DOHH2 (cell line): ENCODE results near the gene PROK2.

ENCODE experiments used
- H3F3A ChIP-seq: fragments of 200-600 bp; sonication (generic), shearing (Covaris generic); 2 replicates; pipeline ENCODE4 v1.6.0; 2016; ENCODE audit warnings: antibody characterized with exemption, mild to moderate bottlenecking; ENCODE audit not compliant: control insufficient read depth, insufficient read depth
- H3K27ac ChIP-seq: fragments of 200-600 bp; sonication (generic); 2 replicates; pipeline ENCODE4 v1.5.1; 2014; ENCODE audit warnings: low read depth, mild to moderate bottlenecking, low read length, moderate library complexity
- H3K27me3 ChIP-seq: fragments of 200-600 bp; sonication (generic); 2 replicates; pipeline ENCODE4 v1.6.1; 2014; ENCODE audit warnings: mild to moderate bottlenecking, low read length, mixed read lengths; ENCODE audit not compliant: control insufficient read depth
- H3K36me3 ChIP-seq: fragments of 200-600 bp; sonication (generic); 2 replicates; pipeline ENCODE4 v1.6.1; 2014; ENCODE audit warnings: mild to moderate bottlenecking, low read length, moderate library complexity, mixed read lengths; ENCODE audit not compliant: control insufficient read depth
- H3K4me1 ChIP-seq: fragments of 200-600 bp; sonication (generic); 2 replicates; pipeline ENCODE4 v1.6.1; 2014; ENCODE audit warnings: mild to moderate bottlenecking, low read length, mixed read lengths; ENCODE audit not compliant: control insufficient read depth
- H3K4me2 ChIP-seq: fragments of 200-600 bp; sonication (generic); 2 replicates; pipeline ENCODE4 v1.6.0; 2014; ENCODE audit warnings: mild to moderate bottlenecking, low read length, moderate library complexity
- H3K4me3 ChIP-seq: fragments of 200-600 bp; sonication (generic); 2 replicates; pipeline ENCODE4 v1.5.1; 2014; ENCODE audit warnings: mild to moderate bottlenecking, low read length, mixed read lengths
- H3K79me2 ChIP-seq: fragments of 200-600 bp; sonication (generic); 2 replicates; pipeline ENCODE4 v1.6.1; 2014; ENCODE audit warnings: mild to moderate bottlenecking, low read length, mixed read lengths; ENCODE audit not compliant: control insufficient read depth
- H3K9me2 ChIP-seq: fragments of 200-600 bp; sonication (generic); replicated peaks from 2 replicates; pipeline ENCODE4 v1.6.1; 2014; ENCODE audit warnings: mild to moderate bottlenecking, low read length, mixed read lengths; ENCODE audit not compliant: control insufficient read depth
- H3K9me3 ChIP-seq: fragments of 200-600 bp; sonication (generic); 2 replicates; pipeline ENCODE4 v1.6.1; 2014; ENCODE audit warnings: antibody characterized with exemption, low read length, mixed read lengths; ENCODE audit not compliant: control insufficient read depth, insufficient read depth
- H4K20me1 ChIP-seq: fragments of 200-600 bp; sonication (generic); 2 replicates; pipeline ENCODE4 v1.6.0; 2014; ENCODE audit warnings: low read depth, mild to moderate bottlenecking, antibody characterized with exemption, low read length, moderate library complexity; ENCODE audit not compliant: control insufficient read depth, insufficient read depth
- EZH2phosphoT487 ChIP-seq: fragments of 200-600 bp; sonication (generic); IDR thresholded peaks from 2 replicates; pipeline ENCODE4 v1.6.1; 2017; ENCODE audit warnings: borderline replicate concordance, mild to moderate bottlenecking, antibody characterized with exemption, low read length, moderate library complexity, mixed read lengths
- TF ChIP-seq, protein P1 (sequence below): fragments of 200-600 bp; sonication (generic); IDR thresholded peaks from one replicate; pipeline ENCODE4 v1.5.1; 2014; ENCODE audit warnings: antibody characterized with exemption, mild to moderate bottlenecking, low read depth, low read length; ENCODE audit not compliant: poor library complexity, severe bottlenecking

The PROK2 gene

DNA sequence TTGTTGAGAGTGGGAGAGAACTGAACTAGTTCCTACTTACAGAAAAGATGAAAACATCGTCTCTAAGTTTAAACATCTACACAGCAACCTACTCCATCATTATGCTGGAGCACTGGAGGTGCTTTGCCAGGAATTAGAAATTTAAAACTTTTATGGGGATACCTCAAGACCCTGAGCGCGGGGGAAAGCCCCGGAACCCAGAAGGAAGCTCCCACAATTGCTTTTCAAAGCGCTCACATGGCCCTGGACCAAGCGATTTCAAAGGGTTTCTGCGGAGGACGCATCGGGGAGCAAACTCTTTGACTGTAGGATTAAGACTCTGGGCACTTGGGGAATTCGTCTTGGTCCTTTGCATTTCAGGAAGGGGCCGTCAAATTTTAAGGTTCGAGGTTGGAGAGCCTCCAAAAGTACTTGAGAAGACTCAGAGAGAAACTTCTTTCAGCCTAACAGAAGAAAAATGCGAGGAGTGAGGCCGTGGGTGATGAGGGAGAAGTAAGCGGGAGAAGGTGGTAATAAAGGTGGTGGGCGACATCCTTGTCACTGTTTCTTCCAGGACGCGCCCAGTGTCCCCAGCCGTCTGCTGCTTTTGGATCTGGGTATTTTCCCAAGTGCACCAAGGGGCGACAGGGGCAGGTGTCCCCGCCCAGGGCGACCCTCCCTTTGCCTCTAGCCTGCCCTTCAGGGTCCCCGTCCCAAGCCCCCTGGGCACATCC is 591 bp downstream of the PROK2 start:
- Histone ChIP-seq H3K9me3 (no peaks in the 10 kb centered on the region), H3K4me2 (no peak overlapping the region), H3K4me3 (no peak overlapping the region), H3K27me3 (peaks cover 44% of the 10 kb centered on the region), H3K4me1 (no peaks in the 10 kb centered on the region), H3K79me2 (no peaks in the 10 kb centered on the region), H3K27ac (no peak overlapping the region), H3K9me2 (no peaks in the 10 kb centered on the region), H3K36me3 (no peaks in the 10 kb centered on the region), H3F3A (no peaks in the 10 kb centered on the region), H4K20me1 (no peaks in the 10 kb centered on the region)
- TF ChIP-seq, protein P1, sequence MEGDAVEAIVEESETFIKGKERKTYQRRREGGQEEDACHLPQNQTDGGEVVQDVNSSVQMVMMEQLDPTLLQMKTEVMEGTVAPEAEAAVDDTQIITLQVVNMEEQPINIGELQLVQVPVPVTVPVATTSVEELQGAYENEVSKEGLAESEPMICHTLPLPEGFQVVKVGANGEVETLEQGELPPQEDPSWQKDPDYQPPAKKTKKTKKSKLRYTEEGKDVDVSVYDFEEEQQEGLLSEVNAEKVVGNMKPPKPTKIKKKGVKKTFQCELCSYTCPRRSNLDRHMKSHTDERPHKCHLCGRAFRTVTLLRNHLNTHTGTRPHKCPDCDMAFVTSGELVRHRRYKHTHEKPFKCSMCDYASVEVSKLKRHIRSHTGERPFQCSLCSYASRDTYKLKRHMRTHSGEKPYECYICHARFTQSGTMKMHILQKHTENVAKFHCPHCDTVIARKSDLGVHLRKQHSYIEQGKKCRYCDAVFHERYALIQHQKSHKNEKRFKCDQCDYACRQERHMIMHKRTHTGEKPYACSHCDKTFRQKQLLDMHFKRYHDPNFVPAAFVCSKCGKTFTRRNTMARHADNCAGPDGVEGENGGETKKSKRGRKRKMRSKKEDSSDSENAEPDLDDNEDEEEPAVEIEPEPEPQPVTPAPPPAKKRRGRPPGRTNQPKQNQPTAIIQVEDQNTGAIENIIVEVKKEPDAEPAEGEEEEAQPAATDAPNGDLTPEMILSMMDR = no peak
- TF ChIP-seq EZH2phosphoT487 = no peak

DNA sequence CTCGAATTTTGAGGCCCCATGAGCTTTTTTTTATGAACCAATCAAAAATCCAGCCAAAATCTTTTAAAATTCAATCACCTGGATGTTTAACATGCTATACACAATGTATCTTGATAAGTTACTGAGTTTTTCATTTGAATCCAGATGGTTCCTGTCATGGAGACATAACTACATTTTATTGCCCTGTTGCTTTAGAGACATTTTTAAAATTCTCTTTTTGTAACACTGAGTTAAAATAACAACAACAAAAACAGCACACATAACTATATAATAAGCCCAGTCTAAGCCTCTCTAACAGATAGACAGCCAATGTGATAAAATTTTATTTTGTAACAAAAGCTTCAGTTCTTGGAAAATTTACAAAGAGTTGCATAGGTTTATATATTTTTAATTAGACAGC is 1.8 kb downstream of the PROK2 start:
- H3K79me2 ChIP-seq = no peaks in the 10 kb centered on the region
- H3K9me3 ChIP-seq = no peaks in the 10 kb centered on the region
- H3K27ac ChIP-seq = no peak overlapping the region
- no peak for TF ChIP-seq EZH2phosphoT487
- TF ChIP-seq, protein P1 = no peak
- no peaks in the 10 kb centered on the region for H3K4me1 ChIP-seq
- no peak overlapping the region for H3K4me2 ChIP-seq
- no peak overlapping the region for H3K4me3 ChIP-seq
- H3F3A ChIP-seq = no peaks in the 10 kb centered on the region
- H4K20me1 ChIP-seq = no peaks in the 10 kb centered on the region
- H3K36me3 ChIP-seq = no peaks in the 10 kb centered on the region
- H3K27me3 ChIP-seq = peaks cover 52% of the 10 kb centered on the region
- H3K9me2 ChIP-seq = no peaks in the 10 kb centered on the region

DNA sequence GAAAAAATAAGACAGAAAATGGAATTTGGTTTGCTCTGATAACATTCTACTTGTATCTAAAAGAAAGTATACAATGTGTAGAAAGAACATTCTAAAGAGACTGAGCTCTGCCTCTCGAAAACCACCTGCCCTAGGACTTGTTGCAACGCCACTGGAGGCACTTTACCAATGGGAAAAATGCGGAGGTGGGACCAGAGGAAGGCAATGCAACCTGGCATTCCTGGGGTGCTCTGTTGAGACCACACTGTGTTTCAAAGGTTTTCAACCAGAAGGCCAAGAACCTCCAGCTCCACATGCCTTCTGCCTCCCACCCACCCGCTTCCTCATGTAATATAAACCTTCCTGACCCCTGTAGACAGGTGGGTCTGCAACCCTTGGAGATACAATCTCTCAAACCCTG is 4.5 kb downstream of the PROK2 start:
- peaks cover 35% of the 10 kb centered on the region for H3K27me3 ChIP-seq
- H3K79me2 ChIP-seq = no peaks in the 10 kb centered on the region
- H3K9me2 ChIP-seq = no peaks in the 10 kb centered on the region
- H3K9me3 ChIP-seq = no peaks in the 10 kb centered on the region
- TF ChIP-seq, protein P1 = no peak
- no peak for TF ChIP-seq EZH2phosphoT487
- no peak overlapping the region for H3K27ac ChIP-seq
- no peaks in the 10 kb centered on the region for H3K4me1 ChIP-seq
- no peaks in the 10 kb centered on the region for H3K36me3 ChIP-seq
- no peaks in the 10 kb centered on the region for H3F3A ChIP-seq
- H3K4me2 ChIP-seq = no peak overlapping the region
- H3K4me3 ChIP-seq = no peak overlapping the region
- H4K20me1 ChIP-seq = no peaks in the 10 kb centered on the region
